Germinal center (tissue), 1 donor: ENCODE results near the gene ILK.

ENCODE experiments used
- DNase-seq: peaks from one replicate; pipeline ENCODE4 v3.0.0; 2012; ENCODE audit warnings: mixed read lengths, low spot score

The ILK gene

DNA sequence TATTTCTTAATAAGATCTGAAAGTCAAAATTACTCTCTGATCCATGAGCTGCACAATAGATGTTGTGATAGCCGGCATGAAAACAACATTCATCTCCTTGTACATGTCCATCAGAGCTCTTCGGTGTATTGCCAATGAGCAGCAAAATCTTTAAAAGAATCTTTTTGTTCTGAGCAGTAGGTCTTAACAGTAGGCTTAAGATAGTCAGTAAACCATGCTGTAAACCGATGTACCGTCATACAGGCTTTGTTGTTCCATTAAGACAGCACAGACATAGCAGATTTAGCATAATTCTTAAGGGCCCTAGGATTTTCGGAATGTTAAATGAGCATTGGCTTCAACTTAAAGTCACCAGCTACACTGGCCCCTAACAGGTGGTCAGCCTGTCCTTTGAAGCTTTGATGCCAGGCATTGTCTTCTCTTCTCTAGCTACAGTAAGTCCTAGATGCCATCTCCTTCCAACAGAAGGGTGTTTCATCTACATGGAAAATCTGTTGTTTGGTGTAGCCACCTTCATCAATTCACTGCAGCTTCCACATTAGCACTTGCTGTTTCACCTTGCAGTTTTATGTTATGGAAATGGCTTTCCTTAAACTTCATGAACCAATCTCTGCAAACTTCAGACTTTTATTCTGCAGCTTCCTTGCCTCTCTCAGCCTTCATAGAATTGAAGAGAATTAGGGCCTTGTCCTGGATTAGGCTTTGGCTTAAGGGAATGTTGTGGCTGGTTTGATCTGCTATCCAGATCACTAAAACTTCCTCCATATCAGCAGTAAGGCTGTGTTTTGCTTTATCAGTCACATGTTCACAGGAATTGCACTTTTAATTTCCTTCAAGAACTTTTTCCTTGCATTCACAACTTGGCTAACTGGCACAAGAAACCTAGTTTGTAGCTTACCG is 28.5 kb upstream of the ILK start:
- DNase-seq, result no peak

DNA sequence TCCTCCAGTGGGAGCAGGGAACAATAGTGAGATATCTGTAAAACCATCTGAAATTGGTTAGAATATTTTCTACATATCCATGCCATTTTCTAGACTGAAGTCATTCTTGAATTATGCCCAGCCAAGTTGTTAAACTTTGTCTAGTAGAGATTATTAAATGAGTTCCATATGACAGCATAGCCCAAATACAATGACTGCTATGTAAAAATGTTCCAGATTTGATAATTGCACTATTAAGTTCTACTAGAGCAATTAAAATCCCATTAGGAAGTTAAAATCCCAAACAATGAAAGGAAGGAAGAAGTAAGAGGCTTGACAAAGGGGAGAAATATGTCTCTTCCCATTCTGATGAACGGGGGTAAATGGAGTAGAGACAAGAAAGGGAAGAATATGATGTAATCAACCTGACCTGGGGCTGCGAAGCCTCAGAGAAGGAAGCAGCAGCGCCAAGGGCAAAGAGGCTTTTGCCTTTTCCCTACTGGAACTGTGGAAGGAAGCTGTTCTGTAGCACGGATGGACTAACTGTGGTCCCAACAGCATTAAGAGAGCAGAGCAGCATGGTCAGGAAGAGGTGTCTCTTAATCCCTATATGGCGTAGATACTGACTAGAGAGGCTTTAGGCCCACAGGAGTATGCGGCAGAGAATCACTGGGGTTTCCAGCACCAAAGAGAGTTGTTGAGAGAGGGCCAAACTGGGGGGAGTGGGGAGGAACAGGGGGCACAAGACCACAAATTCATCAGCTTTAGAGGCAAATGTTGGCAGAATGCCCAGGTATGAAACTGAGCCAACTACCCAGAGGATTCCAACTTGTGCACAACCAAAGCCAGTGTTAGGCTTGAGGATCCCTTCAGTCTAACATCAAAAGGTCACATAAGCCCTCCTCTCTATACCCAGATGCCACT is 26.9 kb upstream of the ILK start:
- no peak for DNase-seq

DNA sequence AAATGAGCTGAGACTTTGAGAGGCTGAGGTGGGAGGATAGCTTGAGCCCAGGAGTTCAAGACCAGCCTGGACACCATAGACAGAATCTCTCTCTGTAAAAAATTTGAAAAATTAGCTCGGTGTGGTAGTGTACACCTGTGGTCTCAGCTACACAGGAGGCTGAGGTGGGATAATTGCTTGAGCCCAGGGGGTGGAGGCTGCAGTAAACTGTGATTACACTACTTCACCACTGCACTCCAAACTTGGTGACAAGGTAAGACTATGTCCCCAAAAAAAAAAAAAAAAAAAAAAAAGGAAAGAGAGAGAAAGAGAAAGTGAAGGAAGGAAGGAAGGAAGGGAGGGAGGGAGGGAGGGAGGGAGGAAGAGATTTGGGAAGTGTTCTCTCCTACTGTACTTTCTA is 25.4 kb upstream of the ILK start:
- DNase-seq, result no peak

DNA sequence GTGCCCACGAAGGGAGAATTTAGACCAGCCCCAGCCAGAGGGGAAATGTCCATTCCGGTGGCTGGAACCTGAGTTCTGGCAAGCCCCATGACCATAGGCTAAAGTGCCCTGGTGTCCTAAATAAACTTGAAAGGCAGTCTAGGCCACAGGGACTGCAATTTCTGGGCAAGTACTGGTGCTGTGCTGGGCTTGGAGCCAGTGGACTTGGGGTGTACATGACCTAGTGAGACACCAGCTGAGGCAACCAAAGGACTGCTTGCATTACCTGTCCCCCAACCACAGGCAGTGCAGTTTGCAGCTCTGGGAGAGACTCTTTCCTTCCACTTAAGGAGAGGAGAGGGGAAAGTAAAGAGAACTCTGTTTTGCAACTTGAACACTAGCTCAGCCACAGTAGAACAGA is 23.9 kb upstream of the ILK start:
- no peak for DNase-seq

DNA sequence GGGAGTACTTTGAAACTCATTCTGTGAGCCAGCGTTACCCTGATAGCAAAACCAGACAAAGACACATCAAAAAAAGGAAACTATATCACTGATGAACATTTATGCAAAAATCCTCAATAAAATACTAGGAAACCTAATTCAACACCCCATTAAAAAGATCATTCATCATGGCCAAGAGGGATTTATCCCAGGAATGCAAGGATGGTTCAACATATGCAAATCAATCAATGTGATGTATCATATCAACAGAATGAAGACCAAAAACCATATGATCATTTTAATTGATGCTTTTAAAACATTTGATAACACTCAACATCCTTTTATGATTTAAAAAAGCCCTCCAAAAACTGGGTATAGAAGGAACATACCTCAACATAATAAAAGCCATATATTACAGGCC is 20.0 kb upstream of the ILK start:
- DNase-seq, result no peak

DNA sequence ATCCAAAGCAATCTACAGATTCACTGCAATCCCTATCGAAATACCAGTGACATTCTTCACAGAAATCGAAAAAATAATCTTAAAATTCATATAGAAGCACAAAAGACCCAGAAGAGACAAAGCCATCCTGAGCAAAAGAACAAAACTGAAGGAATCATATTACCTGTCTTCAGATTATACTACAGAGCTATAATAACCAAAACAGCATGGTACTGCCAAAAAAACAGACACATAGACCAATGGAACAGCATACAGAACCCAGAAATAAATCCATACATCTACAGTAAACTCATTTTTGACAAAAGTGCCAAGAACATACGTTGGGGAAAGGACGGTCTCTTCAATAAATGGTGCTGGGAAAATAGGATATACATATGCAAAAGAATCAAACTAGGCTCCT is 19.0 kb upstream of the ILK start:
- DNase-seq, result no peak

DNA sequence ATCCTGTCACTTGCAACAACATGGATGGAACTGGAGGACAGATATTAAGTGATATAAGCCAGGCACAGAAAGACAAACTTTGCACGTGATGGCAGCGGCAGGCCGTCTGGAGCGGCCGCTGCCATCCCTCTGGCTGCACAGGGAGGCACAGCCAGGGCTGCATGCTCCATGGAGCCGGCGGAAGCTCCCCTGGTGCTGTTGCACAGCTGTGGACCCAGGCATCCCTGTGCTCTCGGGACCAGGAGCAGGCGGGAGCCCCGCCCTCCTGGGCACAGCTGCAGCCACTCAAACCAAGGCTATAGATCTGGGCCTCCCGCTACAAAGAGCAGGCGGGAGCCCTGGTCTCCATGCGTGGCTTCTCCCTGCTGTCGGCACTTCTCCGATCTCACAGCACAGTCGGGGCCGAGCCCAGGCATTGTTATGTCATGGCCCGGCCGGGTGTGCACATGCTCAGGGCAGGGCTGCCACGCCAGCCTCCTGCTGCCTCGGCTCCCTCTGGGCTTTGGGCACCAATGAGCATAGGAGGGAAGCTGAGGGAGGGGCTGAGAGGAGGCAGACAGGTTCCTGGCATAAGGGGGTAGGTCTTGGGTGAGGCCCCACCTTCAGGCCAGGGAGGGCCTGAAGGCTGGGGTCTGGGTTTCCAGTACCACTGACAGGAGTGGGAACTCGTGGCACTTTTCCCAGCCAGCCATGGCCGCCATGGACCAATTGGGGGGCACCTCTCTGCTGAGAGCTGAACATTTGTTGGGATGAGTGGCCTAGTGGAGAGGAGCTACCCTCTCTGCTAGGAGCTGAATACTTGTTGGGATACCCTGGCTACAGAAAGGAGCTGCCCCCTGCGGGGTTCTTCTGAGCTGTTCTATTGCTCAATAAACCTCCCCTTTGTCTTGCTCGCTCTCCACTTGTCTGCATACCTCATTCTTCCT is 16.9 kb upstream of the ILK start:
- no peak for DNase-seq

DNA sequence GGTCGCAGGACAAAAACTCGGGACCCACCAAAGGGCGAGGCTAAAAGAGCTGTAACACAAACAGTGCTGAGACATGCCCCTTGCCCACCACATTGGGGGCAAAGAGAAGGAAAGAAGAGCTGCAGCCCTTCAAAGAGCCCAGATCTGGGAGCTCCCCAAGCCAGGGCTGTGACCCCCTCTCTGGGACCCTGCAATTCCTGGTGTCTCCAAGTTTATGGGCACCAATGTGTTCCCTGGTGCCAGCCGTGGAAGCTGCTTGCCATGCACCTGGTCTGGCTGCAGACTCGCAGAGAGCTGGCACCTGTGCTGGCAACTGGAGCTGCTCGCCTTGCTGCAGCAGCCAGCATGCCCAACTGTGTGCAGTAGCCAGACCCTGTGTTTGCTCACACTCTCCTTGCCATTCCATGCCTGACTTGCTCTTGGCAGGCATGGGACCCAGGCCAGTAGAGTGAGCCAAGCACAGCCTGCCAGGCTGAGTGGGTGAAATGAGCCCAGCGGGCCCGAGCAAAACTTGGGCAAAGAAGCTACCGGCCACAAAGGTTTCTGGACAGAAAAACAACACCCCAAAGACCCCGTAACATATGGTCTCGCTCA is 16.1 kb upstream of the ILK start:
- DNase-seq, result no peak

DNA sequence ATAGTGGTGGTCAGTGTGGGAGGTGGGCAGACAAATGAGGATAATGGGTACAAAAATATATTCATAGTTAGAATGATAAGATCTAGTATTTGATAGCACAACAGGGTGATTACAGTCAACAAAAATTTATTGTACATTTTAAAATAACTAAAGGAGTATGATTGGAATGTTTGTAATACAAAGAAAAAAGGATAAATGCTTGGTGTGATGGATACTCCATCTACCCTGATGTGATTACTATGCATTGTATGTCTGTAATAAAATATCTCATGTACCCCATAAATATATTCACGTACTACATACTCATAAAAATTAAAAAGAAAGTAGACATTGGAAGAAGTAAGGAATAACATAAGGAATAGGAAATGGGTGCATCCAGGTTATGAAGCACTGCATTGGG is 15.6 kb upstream of the ILK start:
- DNase-seq, result no peak

DNA sequence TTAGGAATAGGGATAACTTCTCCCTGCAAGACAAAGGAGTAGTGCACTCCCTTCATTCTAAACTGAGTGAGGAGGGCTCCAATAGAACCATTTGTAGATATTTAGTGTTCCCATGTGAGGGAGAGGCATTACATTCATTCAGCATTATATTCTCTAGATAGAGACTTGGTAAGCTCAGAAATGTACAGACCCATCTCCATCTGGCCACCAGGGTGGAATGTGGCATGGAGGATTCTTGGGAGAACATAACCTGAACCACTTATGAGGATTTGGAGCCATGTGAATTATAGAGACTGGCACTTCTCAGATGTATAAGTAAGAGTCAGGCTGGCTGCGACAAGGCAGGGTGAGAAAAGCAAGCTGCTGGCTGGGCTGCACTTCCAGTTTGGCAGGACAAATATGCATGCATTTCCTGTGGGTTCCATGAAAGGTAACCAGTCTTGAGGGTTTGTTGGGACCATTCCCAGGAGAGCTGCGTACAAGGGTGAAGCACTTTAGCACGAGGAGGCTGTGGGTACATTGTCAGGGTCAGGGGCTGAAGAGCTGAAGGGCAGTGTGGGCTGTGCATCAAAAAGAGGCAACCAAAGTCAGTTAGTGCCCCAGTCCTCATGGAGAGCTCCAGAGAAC is 9.3 kb upstream of the ILK start:
- no peak for DNase-seq

DNA sequence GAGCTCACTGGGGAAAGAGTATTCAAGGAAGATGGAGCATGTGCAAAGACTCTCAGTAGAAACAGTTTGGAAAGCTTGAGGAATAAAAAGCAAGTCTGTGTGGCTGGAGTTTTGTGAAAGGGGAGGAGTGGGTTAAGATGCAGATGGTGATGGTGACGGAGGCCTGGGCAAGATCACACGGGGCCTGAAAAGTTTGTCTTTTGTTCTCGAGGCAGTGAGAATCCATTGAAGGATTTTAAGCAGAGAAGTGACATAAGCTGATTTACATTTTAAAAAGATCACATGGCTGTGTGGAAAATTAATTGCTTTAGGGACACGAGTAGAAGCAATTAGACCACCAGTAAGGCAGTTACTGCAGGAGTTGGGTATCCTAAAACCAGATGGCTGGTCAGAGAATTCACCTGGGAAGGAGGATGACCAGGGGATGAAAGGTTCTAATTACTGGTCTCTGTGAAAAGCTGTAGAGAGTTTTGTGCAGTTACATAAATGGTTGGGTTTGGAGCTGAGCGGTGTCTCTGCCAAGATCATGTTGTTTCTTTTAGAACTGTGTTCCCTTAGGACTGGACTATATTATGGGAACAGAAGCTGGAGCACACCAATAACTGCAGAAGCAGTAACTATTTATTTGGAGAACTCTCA is 7.2 kb upstream of the ILK start:
- DNase-seq, result no peak

DNA sequence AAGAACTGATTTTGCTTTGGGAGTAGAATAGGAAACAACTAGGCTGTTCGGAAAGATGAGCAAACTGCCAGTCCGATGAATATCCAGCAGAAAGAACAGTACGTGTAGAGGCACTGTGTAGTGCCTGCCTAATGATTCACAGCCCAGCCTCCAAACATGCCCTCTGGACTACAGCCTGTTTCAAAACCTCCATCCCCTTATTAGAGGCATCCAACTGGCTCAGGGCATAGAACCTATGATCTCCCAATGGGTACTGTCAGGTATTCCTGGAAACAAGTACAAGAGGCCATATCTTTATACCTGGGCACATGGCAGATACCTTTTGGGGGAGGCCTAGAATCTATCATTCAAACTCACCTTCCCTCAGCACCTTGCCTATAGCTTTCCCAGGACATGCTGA is 5.0 kb upstream of the ILK start:
- DNase-seq, result no peak

DNA sequence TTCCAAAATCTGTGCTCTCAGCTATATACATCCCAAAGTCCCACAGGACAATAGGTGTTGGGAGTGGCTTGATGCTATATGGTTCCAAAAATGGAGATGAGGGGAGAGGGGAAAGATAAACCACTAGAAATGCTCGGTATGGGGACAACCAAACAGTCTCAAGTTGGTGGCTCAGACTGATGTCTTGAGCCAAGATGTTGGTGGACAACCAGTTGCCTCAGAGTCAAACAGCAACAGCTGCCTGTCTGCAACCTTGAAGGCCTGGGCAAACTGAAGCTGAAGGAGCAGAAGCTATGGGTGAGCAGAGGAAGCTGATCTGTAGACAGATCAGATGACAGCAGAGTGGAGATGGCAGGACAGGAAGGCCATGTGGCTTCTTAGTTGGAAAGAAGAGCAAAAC is 4.1 kb upstream of the ILK start:
- no peak for DNase-seq

DNA sequence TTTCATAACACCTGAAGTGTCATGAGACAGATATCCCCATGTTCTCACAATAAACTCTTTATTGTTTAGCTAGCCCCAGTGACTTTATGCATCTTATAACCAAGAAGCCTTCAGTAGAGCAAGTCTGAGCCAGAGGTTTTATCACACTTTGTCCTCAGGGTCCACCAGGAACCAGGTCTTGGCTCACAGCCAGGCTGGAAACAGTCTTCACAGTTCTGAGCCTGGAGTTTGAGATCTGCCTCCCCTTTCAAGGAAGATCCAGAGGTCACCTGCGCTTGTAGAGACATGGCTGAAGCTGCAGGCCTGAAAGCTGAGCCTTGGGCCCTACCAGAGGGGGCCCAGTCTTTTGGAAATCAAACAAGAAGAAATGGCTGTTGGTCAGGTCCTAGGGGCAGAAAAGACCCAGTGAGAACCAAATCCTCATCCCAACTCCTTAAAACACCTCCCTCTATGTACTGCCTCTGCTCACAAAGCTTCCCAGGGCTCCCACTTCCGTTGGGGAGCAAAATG is 3.6 kb upstream of the ILK start:
- no peak for DNase-seq

DNA sequence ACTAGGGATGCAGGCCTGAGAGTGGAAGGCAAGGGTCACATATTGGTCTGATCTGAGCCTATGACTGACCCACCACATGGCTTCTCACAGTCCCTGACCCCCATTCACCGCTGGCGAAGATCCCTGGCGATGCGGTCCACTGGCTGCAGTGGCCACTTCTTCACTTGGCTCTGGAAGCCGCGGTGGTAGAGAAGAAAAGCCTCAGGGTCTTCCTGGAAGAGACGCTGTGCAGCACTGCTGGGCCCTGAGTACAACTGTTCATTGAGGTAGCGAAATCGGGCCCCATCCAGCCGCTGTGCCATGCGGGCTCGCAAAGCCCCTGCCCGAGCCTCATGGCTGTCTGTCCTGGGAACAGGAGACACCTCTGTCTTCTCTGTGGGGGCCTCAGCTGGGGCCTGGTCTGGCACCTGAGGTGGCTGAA is 2.5 kb upstream of the ILK start:
- no peak for DNase-seq

DNA sequence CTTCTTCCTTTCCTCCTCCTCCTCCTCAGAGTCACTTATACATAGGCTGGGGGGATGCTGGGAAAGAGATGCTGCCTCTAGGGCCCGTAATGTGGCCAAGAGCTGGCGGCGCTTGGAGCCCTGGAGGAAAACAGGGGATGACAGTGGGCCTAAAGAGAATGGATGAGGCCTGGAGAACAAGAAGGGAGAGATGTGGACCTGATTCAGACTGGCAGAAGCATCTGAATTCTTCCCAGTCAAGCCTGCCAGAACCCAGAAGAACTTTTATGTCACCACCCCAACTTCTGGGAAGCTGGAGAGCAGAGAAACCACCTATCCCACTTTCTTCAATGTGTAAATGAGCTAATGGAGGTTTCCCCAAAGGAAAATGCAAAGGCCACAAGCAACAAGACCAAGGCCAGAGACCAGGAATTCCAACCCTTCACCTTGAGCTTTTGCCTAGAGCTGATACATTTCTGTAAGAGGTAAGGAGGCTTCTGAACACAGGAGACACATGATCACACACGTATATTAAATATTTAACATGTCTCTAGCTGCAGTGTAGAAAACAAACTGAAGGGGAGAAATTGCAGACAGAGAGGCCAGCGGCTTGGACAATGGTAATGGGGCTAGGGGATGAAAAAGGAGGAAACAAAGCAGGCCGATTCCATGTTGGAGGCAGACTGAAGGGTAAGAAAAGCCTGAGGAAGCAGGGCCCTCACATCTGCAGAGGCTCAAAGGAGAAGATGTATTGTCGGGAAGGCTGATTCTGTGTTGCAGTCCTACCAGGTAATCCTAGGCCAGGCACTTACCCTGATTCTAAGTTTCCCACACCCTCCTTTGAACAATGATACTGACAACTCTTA is 1.3 kb upstream of the ILK start:
- no peak for DNase-seq

DNA sequence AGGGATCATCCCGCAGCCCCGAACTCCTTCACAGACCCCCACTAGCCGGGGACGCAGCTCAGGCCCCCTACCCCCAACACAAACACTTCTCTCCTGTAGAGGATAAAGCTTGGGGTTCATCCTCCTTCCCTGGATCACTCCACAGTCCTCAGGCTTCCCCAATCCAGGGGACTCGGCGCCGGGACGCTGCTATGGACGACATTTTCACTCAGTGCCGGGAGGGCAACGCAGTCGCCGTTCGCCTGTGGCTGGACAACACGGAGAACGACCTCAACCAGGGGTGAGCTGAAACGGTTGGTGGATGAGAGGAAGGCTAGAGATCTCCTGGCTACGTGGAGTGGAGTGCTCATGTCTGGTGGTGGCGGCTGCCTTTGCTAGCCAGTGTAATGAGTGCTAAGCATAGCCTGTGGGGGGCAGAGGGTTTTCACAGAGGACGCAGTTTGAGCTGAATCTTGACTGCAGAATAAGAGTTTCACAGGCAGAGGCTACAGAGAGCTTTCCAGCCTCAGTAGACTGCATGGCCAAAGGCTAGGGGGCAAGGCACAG is 580 bp downstream of the ILK start:
- DNase-seq, result peak; percentile 60

DNA sequence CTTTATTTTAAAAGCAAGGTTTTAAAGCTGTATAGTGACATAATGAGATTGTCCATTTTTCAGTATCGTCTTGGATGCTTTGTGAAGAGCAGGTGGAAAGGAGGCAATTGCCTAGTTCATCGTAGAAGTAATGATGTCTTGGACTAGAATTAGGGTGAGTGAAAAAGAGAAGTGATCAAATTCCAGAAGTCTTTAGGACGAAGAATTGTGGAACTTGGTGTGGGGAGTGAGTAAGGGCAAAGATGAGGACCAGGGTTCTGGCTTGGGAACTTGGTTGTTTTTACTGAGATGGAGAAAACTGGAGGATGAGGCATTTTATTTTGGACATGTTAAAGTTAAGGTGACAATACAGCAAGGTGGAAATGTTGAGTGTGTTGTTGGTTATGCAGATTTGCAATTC is 1.2 kb downstream of the ILK start:
- DNase-seq, result no peak

DNA sequence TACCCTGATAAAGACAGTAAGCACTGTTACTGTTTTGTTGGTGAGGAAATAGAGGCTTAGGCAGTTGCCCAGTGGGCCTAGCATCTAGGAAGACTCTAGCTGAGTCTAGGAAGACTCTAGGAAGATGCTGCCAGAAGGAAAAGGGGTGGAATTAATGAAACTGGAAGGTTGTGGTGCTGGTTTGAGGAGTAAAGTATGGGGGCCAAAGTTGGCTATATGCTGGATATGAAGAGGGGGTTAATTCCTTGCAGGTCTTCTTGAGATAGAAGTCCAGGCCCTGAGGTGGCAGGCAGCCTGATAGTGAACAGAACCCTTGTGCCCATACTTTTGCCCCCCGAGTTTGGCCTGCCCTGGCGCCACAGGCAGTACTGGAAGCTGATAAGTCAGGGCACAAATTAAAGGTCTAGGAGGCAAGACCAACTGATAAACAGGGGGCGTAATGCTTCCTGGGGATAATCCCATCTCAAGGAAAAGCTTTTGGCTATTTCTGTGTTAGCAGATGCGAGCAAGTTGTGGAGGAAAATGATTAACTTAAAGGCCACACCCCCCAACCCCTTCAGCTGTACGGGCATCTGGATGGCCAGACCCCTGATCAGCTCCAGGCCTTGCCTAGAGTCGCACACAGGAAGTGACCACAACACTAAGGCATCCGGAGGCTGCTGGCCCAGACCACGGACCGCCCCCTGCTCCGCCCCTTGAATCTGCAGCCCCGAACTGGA is 3.1 kb downstream of the ILK start:
- peak; percentile 35 for DNase-seq
